T-helper 17 cell (primary cell): ENCODE measurements around the gene TFPI. TPM values are rescaled to one million over a fixed set of nuclear protein-coding genes. Genes with fewer than 3 reads are reported as not detected.
"Not testable (repeated sequence)": the region's sequence is repeated elsewhere in the genome, so short reads cannot be mapped to it uniquely, and the experiment has no call there.

Experiments used
- ATAC-seq: fragments of 150-1000 bp; cut with Tn5 transposase; 2 replicates; pipeline ENCODE4 v1.10.0; 2021; ENCODE audit warnings: mild to moderate bottlenecking, moderate library complexity
- DNase-seq, 3 donors: peaks; one replicate each; pipeline versions ENCODE4 v3.0.0 to v3.0.0-alpha.2; 2020 to 2021
- H3K9me3 ChIP-seq: one replicate; pipeline ENCODE4 v1.7.0; 2013; ENCODE audit warnings: low read length, mild to moderate bottlenecking; ENCODE audit not compliant: control insufficient read depth, poor library complexity, severe bottlenecking
- H3K27ac Mint-ChIP-seq: one replicate; pipeline ENCODE4 v1.8.0; 2022; ENCODE audit warnings: mild to moderate bottlenecking, moderate library complexity, mixed read lengths
- H3K27me3 Mint-ChIP-seq: one replicate; pipeline ENCODE4 v1.8.0; 2022; ENCODE audit warnings: mixed read lengths
- H3K36me3 Mint-ChIP-seq: one replicate; pipeline ENCODE4 v1.8.0; 2022; ENCODE audit warnings: low read depth, mixed read lengths
- H3K4me1 Mint-ChIP-seq: one replicate; pipeline ENCODE4 v1.8.0; 2022; ENCODE audit warnings: mild to moderate bottlenecking, mixed read lengths
- H3K4me3 Mint-ChIP-seq: one replicate; pipeline ENCODE4 v1.8.0; 2022; ENCODE audit warnings: mild to moderate bottlenecking, moderate library complexity, mixed read lengths
- total RNA-seq, 4 donors: library from RNA in 2 of 4; stranded (reverse) in 2 of 4; gene quantifications; one replicate each; pipeline ENCODE4 v1.2.3 and lab custom pipeline; 2022 to 2026

The TFPI gene
- total RNA-seq, 2 donors from 2014 or later = 0.32 to 4.8 TPM

- ATAC-seq = no peak
- Mint-ChIP-seq H3K27ac (no peak overlapping the region), H3K27me3 (no peaks in the 10 kb centered on the region), H3K36me3 (no peaks in the 10 kb centered on the region), H3K4me1 (no peaks in the 10 kb centered on the region), H3K4me3 (no peak overlapping the region)
- DNase-seq = no peak
- no peaks in the 10 kb centered on the region for H3K9me3 ChIP-seq
Observed at GRCh38 chr2:187548656-187549055, 5.6 kb downstream of the TFPI start.

DNA sequence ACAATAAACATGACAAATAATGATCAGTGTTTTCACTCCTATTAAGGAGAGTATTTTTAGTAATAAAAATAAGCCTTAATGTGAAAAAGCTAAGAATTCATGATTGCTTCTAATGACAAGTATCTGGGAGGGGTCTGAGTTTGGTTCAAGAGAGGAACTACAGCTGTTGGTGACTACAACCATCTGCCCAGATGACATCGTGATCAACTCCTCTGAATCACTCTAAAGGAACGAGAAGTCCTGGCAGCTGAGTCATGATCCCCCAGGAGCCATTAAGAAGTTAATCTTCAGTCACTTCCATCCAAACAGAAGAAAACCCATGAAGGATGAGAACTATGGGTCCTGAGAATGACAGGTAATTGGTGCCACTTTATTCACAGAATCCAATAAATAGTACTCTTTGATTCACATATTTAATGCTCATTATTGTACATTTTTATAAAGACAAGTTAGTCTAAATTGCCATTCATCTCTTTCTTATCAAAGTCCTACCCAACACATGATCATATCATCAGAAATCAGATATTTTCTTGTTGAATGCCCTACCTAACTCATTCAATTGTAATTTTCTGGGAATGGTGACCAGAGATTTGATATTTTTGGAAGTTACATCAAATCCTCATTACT is 6.8 kb downstream of the TFPI start:
- Mint-ChIP-seq H3K4me1 (no peaks in the 10 kb centered on the region), H3K27ac (no peak overlapping the region), H3K27me3 (peaks cover 3% of the 10 kb centered on the region), H3K4me3 (no peak overlapping the region), H3K36me3 (no peaks in the 10 kb centered on the region)
- ATAC-seq = no peak
- no peaks in the 10 kb centered on the region for H3K9me3 ChIP-seq
- no peak for DNase-seq

- DNase-seq (no peak), ATAC-seq (no peak)
- H3K36me3 Mint-ChIP-seq = no peaks in the 10 kb centered on the region
- no peak overlapping the region for H3K4me3 Mint-ChIP-seq
- H3K9me3 ChIP-seq = no peaks in the 10 kb centered on the region
- no peak overlapping the region for H3K27ac Mint-ChIP-seq
- peaks cover 9% of the 10 kb centered on the region for H3K27me3 Mint-ChIP-seq
- no peaks in the 10 kb centered on the region for H3K4me1 Mint-ChIP-seq
Observed at GRCh38 chr2:187546762-187547333, 7.4 kb downstream of the TFPI start.

- Mint-ChIP-seq H3K4me3 (no peak overlapping the region), H3K27ac (no peak overlapping the region), H3K36me3 (no peaks in the 10 kb centered on the region), H3K4me1 (no peaks in the 10 kb centered on the region), H3K27me3 (peaks cover 9% of the 10 kb centered on the region)
- ATAC-seq (no peak), DNase-seq (no peak)
- H3K9me3 ChIP-seq = no peaks in the 10 kb centered on the region
Observed at GRCh38 chr2:187545238-187545751, 8.9 kb downstream of the TFPI start.

- Mint-ChIP-seq H3K36me3 (no peaks in the 10 kb centered on the region), H3K4me3 (no peak overlapping the region), H3K27me3 (peaks cover 9% of the 10 kb centered on the region), H3K27ac (no peak overlapping the region), H3K4me1 (no peaks in the 10 kb centered on the region)
- no peaks in the 10 kb centered on the region for H3K9me3 ChIP-seq
- no peak for DNase-seq
- ATAC-seq = no peak
Observed at GRCh38 chr2:187544371-187545080, 9.7 kb downstream of the TFPI start.

DNA sequence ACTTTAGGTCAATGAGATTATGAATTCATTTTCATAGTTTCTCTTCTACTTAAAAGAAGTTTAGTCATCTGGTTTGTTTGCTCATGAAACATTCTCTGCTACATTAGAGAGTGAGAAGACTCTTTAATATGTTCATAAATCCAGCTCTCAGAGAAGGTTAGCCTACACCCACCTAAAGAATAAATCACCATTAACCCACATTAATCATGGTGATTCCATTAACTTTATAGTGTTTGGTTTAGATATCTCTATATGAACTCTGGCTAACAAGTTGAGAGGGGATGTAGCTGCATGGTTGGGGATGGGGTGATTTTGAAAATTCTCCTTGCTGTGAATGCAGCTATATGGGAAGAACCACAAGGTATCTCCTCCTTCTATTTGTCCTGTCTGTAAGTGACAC is 10.7 kb downstream of the TFPI start:
- Mint-ChIP-seq H3K4me1 (no peaks in the 10 kb centered on the region), H3K27me3 (peaks cover 9% of the 10 kb centered on the region), H3K36me3 (no peaks in the 10 kb centered on the region), H3K27ac (no peak overlapping the region), H3K4me3 (no peak overlapping the region)
- DNase-seq (no peak), ATAC-seq (no peak)
- no peaks in the 10 kb centered on the region for H3K9me3 ChIP-seq

DNA sequence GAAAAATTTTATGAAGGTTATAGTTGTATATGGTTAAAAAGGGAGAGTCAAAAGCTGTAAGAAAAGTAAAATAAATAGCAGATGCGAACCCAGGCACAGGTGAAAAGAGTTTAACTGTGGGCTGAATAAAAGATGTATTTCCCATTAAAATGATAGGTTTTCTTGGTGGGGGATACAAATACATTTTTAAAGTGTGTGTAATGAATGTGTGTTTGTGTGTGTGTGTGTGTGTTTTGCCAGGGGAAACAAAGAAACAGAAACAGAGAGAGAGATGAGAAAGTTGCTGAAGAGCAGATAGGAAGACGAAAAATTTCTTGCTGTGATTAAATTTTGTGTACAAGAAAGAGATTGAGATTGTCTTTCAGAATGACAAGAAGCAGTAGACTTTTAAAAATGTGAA is 12.1 kb downstream of the TFPI start:
- no peak for DNase-seq
- Mint-ChIP-seq H3K27ac (no peak overlapping the region), H3K4me1 (no peaks in the 10 kb centered on the region)

DNA sequence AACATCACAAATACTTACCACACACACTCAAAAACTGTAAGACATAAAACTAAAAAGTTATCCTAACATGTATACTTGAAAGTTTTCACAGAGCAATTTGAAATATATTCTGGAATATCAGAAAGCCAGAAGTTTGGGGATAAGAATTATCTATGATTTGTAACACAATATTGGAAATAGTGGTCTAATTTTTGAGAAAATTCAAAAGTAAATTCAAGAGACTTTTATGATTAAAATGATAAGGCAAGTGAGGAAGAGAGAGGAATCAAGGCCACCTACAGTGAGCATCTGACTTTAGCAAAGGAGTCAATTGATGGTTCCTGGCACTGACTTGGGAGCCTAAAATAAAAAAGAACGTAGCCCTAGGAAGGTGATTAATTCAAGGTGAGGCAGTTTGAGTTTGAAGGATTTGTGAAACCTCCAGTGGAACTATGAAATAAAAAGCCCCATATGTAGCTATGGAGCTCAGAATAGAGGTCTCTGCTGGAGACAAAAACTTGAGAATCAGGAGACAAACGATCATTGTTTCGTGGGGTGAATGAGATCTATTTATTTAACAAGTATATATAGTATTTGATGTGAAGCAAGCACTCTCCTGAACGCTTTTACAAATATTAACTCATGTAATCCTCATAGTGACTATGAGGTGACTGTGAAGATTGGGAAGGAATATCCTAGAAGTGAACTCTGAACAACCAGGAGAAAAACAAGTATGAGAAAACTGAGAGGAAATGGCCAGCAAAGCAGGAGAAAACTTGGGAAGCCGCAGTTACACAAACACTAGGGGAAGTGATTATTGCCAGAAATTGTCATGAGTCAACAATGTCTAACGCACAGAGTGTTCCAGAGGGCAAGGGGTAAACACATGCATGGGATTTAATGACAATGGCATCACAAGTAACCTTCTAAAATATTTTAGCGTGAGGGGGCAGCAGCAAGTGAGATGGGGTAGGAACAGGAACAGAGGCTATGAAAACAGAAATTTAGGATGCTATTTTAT is 12.8 kb downstream of the TFPI start:
- Mint-ChIP-seq H3K27ac (no peak overlapping the region), H3K27me3 (peaks cover 9% of the 10 kb centered on the region), H3K4me1 (no peaks in the 10 kb centered on the region), H3K36me3 (no peaks in the 10 kb centered on the region), H3K4me3 (no peak overlapping the region)
- no peak for ATAC-seq
- DNase-seq = no peak
- no peaks in the 10 kb centered on the region for H3K9me3 ChIP-seq

More for the DNA sequence above, 12.1 kb downstream of the TFPI start:
- ATAC-seq = no peak
- Mint-ChIP-seq H3K27me3 (peaks cover 9% of the 10 kb centered on the region), H3K4me3 (no peak overlapping the region), H3K36me3 (no peaks in the 10 kb centered on the region)
- H3K9me3 ChIP-seq = no peaks in the 10 kb centered on the region

GRCh38 chr2:187538222-187538621 is 16.0 kb downstream of the TFPI start:
- not testable (repeated sequence) for DNase-seq, H3K27me3 Mint-ChIP-seq, H3K4me1 Mint-ChIP-seq, H3K36me3 Mint-ChIP-seq, ATAC-seq, H3K4me3 Mint-ChIP-seq, H3K27ac Mint-ChIP-seq, H3K9me3 ChIP-seq

DNA sequence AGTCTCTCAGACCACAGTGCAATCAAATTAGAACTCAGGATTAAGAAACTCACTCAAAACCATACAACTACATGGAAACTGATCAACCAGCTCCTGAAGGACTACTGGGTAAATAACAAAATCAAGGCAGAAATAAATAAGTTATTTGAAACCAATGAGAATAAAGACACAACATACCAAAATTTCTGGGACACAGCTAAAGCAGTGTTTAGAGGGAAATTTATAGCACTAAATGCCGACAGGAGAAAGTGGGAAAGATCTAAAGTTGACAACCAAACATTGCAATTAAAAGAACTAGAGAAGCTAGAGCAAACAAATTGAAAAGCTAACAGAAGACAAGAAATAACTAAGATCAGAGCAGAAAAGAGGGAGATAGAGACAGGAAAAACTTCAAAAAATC is 18.9 kb downstream of the TFPI start:
- not testable (repeated sequence) for DNase-seq, H3K4me1 Mint-ChIP-seq, H3K36me3 Mint-ChIP-seq, H3K9me3 ChIP-seq, H3K4me3 Mint-ChIP-seq, H3K27ac Mint-ChIP-seq, ATAC-seq, H3K27me3 Mint-ChIP-seq

DNA sequence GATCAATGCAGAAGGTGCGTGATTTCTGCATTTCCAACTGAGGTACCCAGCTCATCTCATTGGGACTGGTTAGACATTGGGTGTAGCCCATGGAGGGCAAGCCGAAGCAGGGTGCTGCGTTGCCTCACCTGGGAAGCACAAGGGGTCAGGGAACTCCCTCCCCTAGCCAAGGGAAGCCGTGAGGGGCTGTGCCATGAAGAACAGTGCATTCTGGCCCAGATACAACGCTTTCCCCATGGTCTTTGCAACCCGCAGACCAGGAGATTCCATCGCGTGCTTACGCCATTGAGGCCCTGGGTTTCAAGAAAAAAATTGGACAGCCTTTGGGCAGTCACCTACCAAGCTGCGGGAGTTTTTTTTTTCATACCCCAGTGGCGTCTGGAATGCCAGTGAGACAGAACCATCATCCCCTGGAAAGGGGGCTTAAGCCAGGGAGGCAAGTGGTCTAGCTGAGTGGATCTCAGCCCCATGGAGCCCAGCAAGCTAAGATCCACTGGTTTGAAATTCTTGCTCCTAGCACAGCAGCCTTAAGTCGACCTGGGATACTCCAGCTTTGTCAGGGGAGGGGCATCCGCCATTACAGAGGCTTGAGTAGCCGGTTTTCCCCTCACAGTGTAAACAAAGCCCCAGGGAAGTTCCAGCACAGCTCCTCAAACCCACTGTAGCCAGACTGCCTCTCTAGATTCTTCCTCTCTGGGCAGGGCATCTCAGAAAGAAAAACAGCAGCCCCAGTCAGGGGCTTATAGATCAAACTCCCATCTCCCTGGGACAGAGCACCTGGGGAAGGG is 21.7 kb downstream of the TFPI start:
- H3K36me3 Mint-ChIP-seq = no peaks in the 10 kb centered on the region
- H3K4me3 Mint-ChIP-seq = no peak overlapping the region
- ATAC-seq = no peak
- H3K27ac Mint-ChIP-seq = no peak overlapping the region
- H3K4me1 Mint-ChIP-seq = no peaks in the 10 kb centered on the region
- DNase-seq = no peak
- H3K27me3 Mint-ChIP-seq = no peaks in the 10 kb centered on the region
- no peaks in the 10 kb centered on the region for H3K9me3 ChIP-seq

DNA sequence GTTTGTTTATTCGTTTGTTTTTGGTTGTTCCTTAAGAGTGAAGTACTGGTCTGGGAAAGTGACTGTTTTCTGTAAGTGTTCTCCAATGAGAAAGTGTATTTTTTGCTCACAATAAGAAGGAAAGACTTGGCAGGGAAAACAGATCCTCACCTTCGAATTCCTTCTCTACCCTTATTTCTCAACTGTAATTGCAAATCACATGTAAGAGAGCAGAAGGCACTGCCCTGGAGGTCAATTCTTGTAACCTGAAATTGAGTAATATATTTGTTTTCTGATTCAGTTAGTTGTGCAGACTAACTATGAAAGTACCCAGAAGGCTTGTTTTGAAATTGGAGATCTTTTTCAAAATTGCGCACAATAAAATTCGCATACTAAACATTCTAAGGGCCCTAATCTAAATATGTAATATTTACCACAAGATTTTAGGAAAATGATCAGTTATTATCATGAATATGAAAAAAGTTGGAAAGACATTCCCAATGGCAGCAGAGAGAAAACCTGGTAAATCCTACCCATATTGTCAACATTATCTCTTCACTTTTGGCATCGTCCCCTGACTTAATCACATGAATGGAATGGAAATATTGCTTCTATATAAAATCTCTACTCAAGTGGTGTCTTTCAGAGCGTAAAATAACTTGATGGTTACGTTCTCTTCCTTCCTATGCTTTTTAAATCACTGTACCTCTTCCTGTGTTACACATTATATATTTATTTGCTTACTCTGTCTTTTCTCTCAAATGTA is 24.1 kb downstream of the TFPI start:
- H3K36me3 Mint-ChIP-seq = no peaks in the 10 kb centered on the region
- H3K9me3 ChIP-seq = no peaks in the 10 kb centered on the region
- no peak overlapping the region for H3K27ac Mint-ChIP-seq
- ATAC-seq = no peak
- no peak for DNase-seq
- no peaks in the 10 kb centered on the region for H3K27me3 Mint-ChIP-seq
- H3K4me1 Mint-ChIP-seq = no peaks in the 10 kb centered on the region
- no peak overlapping the region for H3K4me3 Mint-ChIP-seq
